CD4-positive, CD25-positive, alpha-beta regulatory T cell (primary cell): ENCODE measurements around the gene SKIC2. TPM values are rescaled to one million over a fixed set of nuclear protein-coding genes. Genes with fewer than 3 reads are reported as not detected.
A peak's percentile ranks its signal among the peaks of the same experiment; 100 is the strongest.
"Not testable (repeated sequence)": the region's sequence is repeated elsewhere in the genome, so short reads cannot be mapped to it uniquely, and the experiment has no call there.

Source experiments
- ATAC-seq, 2 donors: fragments of 150-1000 bp; cut with Tn5 transposase; one replicate each; pipeline ENCODE4 v1.10.0; 2021; ENCODE audit warnings: low read depth in 2 of 2, moderate number of reproducible peaks in 2 of 2, moderate library complexity in 1 of 2
- DNase-seq, 3 donors: peaks; one replicate each; pipeline versions ENCODE4 v3.0.0 to v3.0.0-alpha.2; 2012 to 2022; ENCODE audit warnings: mixed read lengths in 1 of 3
- H3K27ac ChIP-seq: one replicate; pipeline ENCODE4 v1.7.0; 2013; ENCODE audit warnings: mild to moderate bottlenecking, low read length; ENCODE audit not compliant: insufficient read depth, poor library complexity, severe bottlenecking
- H3K27me3 ChIP-seq: one replicate; pipeline ENCODE4 v1.7.0; 2013; ENCODE audit warnings: low read length; ENCODE audit not compliant: control insufficient read depth, insufficient read depth
- H3K36me3 ChIP-seq: one replicate; pipeline ENCODE4 v1.7.0; 2013; ENCODE audit warnings: mild to moderate bottlenecking, low read length, moderate library complexity; ENCODE audit not compliant: control insufficient read depth, insufficient read depth
- H3K4me1 ChIP-seq: 2 replicates; pipeline ENCODE4 v1.7.0; 2013; ENCODE audit warnings: mild to moderate bottlenecking, low read length; ENCODE audit not compliant: insufficient read depth, control insufficient read depth, poor library complexity, severe bottlenecking
- H3K4me3 ChIP-seq: one replicate; pipeline ENCODE4 v1.7.0; 2013; ENCODE audit warnings: low read depth, mild to moderate bottlenecking, low read length, moderate library complexity
- H3K9me3 ChIP-seq, 2 experiments: 1 replicate in 1 of 2; 2 replicates in 1 of 2; pipeline ENCODE4 v1.7.0; 2013; ENCODE audit warnings: low read length in 2 of 2, mild to moderate bottlenecking in 1 of 2, moderate library complexity in 1 of 2; ENCODE audit not compliant: control insufficient read depth in 2 of 2
- H3K27ac Mint-ChIP-seq, 3 donors: one replicate each; pipeline ENCODE4 v1.8.0; 2020 to 2022; ENCODE audit warnings: mild to moderate bottlenecking in 3 of 3, mixed read lengths in 3 of 3, moderate library complexity in 2 of 3
- H3K27me3 Mint-ChIP-seq: one replicate; pipeline ENCODE4 v1.8.0; 2022; ENCODE audit warnings: mild to moderate bottlenecking, mixed read lengths
- H3K36me3 Mint-ChIP-seq: one replicate; pipeline ENCODE4 v1.8.0; 2020; ENCODE audit warnings: mixed read lengths
- H3K4me1 Mint-ChIP-seq, 4 donors: one replicate each; pipeline ENCODE4 v1.8.0; 2020 to 2022; ENCODE audit warnings: mixed read lengths in 4 of 4, mild to moderate bottlenecking in 1 of 4
- H3K4me3 Mint-ChIP-seq, 4 donors: one replicate each; pipeline ENCODE4 v1.8.0; 2020 to 2022; ENCODE audit warnings: mild to moderate bottlenecking in 4 of 4, mixed read lengths in 4 of 4, moderate library complexity in 3 of 4
- H3K9me3 Mint-ChIP-seq, 7 donors: one replicate each; pipeline ENCODE4 v1.8.0; 2020 to 2022; ENCODE audit warnings: mixed read lengths in 7 of 7, mild to moderate bottlenecking in 3 of 7, moderate library complexity in 2 of 7
- polyA plus RNA-seq, 4 donors: library from polyadenylated mRNA; unstranded; fragments of 300-500 nt; fragmentation: Illumina TruSeq; gene quantifications; one replicate each; pipeline ENCODE4 v1.2.3, GENCODE V29; 2021
- total RNA-seq: library from RNA; stranded (reverse); gene quantifications from one replicate; pipeline ENCODE4 v1.2.3, GENCODE V29; 2022

SKIC2 gene
- total RNA-seq (101 TPM), polyA plus RNA-seq (10 to 100 TPM; 16.2 to 20.9 (median 17.5) TPM)

GRCh38 chr6:31958741-31959739 lies at the start of gene SKIC2, which contains the start of gene NELFE:
SKIC2 (plus strand) TSS chr6:31959175; CDS start chr6:31959193, 18 bp downstream.
NELFE (minus strand) TSS chr6:31958971; CDS start chr6:31958446, 525 bp downstream.
- no peaks in the 10 kb centered on the region for H3K27me3 Mint-ChIP-seq
- Histone ChIP-seq H3K27me3 (no peaks in the 10 kb centered on the region), H3K27ac (peak within 1 kb of the TSS; percentile 96), H3K36me3 (peaks cover 63% of the 10 kb centered on the region), H3K4me1 (peaks cover 28% of the 10 kb centered on the region), H3K4me3 (peak within 1 kb of the TSS; percentile 96), H3K9me3 (no peaks in the 10 kb centered on the region)
- H3K4me3 Mint-ChIP-seq, result peak within 1 kb of the TSS; percentile 90 to 97 (median 94)
- H3K9me3 Mint-ChIP-seq, result no peaks in the 10 kb centered on the region
- DNase-seq, result peak; percentile 97 to 99 (median 99)
- H3K27ac Mint-ChIP-seq, result peak within 1 kb of the TSS; percentile 94 to 99 (median 99)
- H3K36me3 Mint-ChIP-seq, result peaks cover 46% of the 10 kb centered on the region
- ATAC-seq, result peak; percentile 99
- H3K4me1 Mint-ChIP-seq, result peaks cover 0 to 51% (median 20%) of the 10 kb centered on the region in 4 donors

GRCh38 chr6:31909298-31909697 lies 49.7 kb upstream of the SKIC2 start:
- not testable (repeated sequence) for DNase-seq, H3K9me3 ChIP-seq, H3K4me3 ChIP-seq, H3K36me3 ChIP-seq, H3K27me3 ChIP-seq, ATAC-seq, H3K36me3 Mint-ChIP-seq, H3K4me1 Mint-ChIP-seq, H3K27ac Mint-ChIP-seq, H3K27ac ChIP-seq, H3K4me3 Mint-ChIP-seq, H3K4me1 ChIP-seq, H3K9me3 Mint-ChIP-seq
- peaks cover 15% of the 10 kb centered on the region for H3K27me3 Mint-ChIP-seq

- Histone ChIP-seq H3K27me3 (no peaks in the 10 kb centered on the region), H3K4me3 (no peak overlapping the region), H3K9me3 (no peaks in the 10 kb centered on the region), H3K27ac (no peak overlapping the region), H3K4me1 (no peaks in the 10 kb centered on the region), H3K36me3 (no peaks in the 10 kb centered on the region)
- Mint-ChIP-seq H3K4me1 (no peaks in the 10 kb centered on the region), H3K36me3 (no peaks in the 10 kb centered on the region), H3K9me3 (no peaks in the 10 kb centered on the region), H3K27ac (no peak overlapping the region), H3K4me3 (peak overlapping the region in 1 of 4 donors; percentile 81), H3K27me3 (peaks cover 7% of the 10 kb centered on the region)
- no peak for ATAC-seq
- no peak for DNase-seq
These were observed 47.0 kb upstream of the SKIC2 start for GRCh38 chr6:31911826-31912585.

GRCh38 chr6:31915351-31915750 lies 43.6 kb upstream of the SKIC2 start:
- Histone ChIP-seq H3K4me3 (no peak overlapping the region), H3K27ac (no peak overlapping the region), H3K9me3 (no peaks in the 10 kb centered on the region), H3K27me3 (no peaks in the 10 kb centered on the region), H3K4me1 (no peaks in the 10 kb centered on the region), H3K36me3 (no peaks in the 10 kb centered on the region)
- ATAC-seq, result no peak
- DNase-seq, result no peak
- H3K27me3 Mint-ChIP-seq, result peaks cover 7% of the 10 kb centered on the region
- H3K36me3 Mint-ChIP-seq, result no peaks in the 10 kb centered on the region
- no peaks in the 10 kb centered on the region for H3K4me1 Mint-ChIP-seq
- no peak overlapping the region for H3K27ac Mint-ChIP-seq
- H3K4me3 Mint-ChIP-seq, result no peak overlapping the region
- no peaks in the 10 kb centered on the region for H3K9me3 Mint-ChIP-seq

- no peak overlapping the region for H3K27ac Mint-ChIP-seq
- no peaks in the 10 kb centered on the region for H3K9me3 Mint-ChIP-seq
- H3K27me3 ChIP-seq, result no peaks in the 10 kb centered on the region
- no peaks in the 10 kb centered on the region for H3K4me1 Mint-ChIP-seq
- no peak overlapping the region for H3K27ac ChIP-seq
- DNase-seq (no peak), ATAC-seq (no peak)
- no peaks in the 10 kb centered on the region for H3K36me3 Mint-ChIP-seq
- no peaks in the 10 kb centered on the region for H3K4me1 ChIP-seq
- no peaks in the 10 kb centered on the region for H3K36me3 ChIP-seq
- H3K9me3 ChIP-seq, result no peaks in the 10 kb centered on the region
- H3K27me3 Mint-ChIP-seq, result peaks cover 7% of the 10 kb centered on the region
- no peak overlapping the region for H3K4me3 Mint-ChIP-seq
- no peak overlapping the region for H3K4me3 ChIP-seq
These were observed 43.2 kb upstream of the SKIC2 start for GRCh38 chr6:31915756-31916155.

GRCh38 chr6:31918069-31918720 lies 40.8 kb upstream of the SKIC2 start:
- H3K27me3 Mint-ChIP-seq, result peaks cover 17% of the 10 kb centered on the region
- Histone ChIP-seq H3K27me3 (no peaks in the 10 kb centered on the region), H3K4me3 (no peak overlapping the region), H3K36me3 (no peaks in the 10 kb centered on the region), H3K9me3 (no peaks in the 10 kb centered on the region), H3K4me1 (no peaks in the 10 kb centered on the region), H3K27ac (no peak overlapping the region)
- H3K27ac Mint-ChIP-seq, result no peak overlapping the region
- ATAC-seq (no peak), DNase-seq (no peak)
- no peak overlapping the region for H3K4me3 Mint-ChIP-seq
- H3K9me3 Mint-ChIP-seq, result no peaks in the 10 kb centered on the region
- peaks cover 0 to 2% (median under 1%) of the 10 kb centered on the region in 4 donors for H3K4me1 Mint-ChIP-seq
- no peaks in the 10 kb centered on the region for H3K36me3 Mint-ChIP-seq

GRCh38 chr6:31919624-31920303 lies 39.2 kb upstream of the SKIC2 start:
- no peaks in the 10 kb centered on the region for H3K4me1 ChIP-seq
- no peak overlapping the region for H3K4me3 ChIP-seq
- Mint-ChIP-seq H3K4me1 (peaks cover 0 to 2% (median under 1%) of the 10 kb centered on the region in 4 donors), H3K9me3 (no peaks in the 10 kb centered on the region), H3K36me3 (no peaks in the 10 kb centered on the region), H3K4me3 (no peak overlapping the region), H3K27ac (peak overlapping the region in 1 of 3 donors; percentile 43), H3K27me3 (peaks cover 17% of the 10 kb centered on the region)
- no peaks in the 10 kb centered on the region for H3K27me3 ChIP-seq
- no peak for DNase-seq
- no peaks in the 10 kb centered on the region for H3K36me3 ChIP-seq
- H3K9me3 ChIP-seq, result no peaks in the 10 kb centered on the region
- no peak overlapping the region for H3K27ac ChIP-seq
- no peak for ATAC-seq
